GM12864 (cell line): ENCODE results near the gene PATE3.

Source experiments
- DNase-seq: peaks from one replicate; pipeline ENCODE4 v3.0.0-alpha.2; 2011; ENCODE audit warnings: low read depth
- H3K4me3 ChIP-seq: 2 replicates; pipeline ENCODE4 v1.5.1; 2011; ENCODE audit warnings: mild to moderate bottlenecking, low read depth, low read length, control low read depth
- TF ChIP-seq, protein P1 (sequence below): IDR thresholded peaks from 2 replicates; pipeline ENCODE4 v1.5.1; 2011; ENCODE audit warnings: low read depth, mild to moderate bottlenecking, moderate library complexity, low read length, control low read depth, inconsistent platforms; ENCODE audit errors: missing control alignments

The PATE3 gene

DNA sequence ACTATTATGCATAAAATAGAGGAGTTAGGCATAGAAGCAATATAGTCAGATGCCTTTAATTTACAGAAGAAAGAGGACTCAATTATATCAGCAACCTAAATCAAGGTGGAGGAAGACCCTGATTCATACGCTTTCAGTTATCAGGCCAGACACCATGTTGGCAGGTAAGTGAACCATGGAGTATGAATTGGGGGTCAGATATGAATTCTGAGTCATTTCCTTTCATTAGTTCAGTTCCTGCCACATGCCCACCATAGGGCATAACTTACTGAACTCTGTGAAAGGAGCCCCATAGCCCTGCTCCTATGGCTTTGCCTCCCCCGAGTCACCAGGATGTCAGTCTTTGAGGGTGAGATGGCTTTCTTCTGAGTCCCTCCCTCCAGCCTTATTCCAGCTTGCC is 24.4 kb upstream of the PATE3 start:
- TF ChIP-seq, protein P1, sequence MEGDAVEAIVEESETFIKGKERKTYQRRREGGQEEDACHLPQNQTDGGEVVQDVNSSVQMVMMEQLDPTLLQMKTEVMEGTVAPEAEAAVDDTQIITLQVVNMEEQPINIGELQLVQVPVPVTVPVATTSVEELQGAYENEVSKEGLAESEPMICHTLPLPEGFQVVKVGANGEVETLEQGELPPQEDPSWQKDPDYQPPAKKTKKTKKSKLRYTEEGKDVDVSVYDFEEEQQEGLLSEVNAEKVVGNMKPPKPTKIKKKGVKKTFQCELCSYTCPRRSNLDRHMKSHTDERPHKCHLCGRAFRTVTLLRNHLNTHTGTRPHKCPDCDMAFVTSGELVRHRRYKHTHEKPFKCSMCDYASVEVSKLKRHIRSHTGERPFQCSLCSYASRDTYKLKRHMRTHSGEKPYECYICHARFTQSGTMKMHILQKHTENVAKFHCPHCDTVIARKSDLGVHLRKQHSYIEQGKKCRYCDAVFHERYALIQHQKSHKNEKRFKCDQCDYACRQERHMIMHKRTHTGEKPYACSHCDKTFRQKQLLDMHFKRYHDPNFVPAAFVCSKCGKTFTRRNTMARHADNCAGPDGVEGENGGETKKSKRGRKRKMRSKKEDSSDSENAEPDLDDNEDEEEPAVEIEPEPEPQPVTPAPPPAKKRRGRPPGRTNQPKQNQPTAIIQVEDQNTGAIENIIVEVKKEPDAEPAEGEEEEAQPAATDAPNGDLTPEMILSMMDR = no peak
- H3K4me3 ChIP-seq = no peak overlapping the region
- no peak for DNase-seq

DNA sequence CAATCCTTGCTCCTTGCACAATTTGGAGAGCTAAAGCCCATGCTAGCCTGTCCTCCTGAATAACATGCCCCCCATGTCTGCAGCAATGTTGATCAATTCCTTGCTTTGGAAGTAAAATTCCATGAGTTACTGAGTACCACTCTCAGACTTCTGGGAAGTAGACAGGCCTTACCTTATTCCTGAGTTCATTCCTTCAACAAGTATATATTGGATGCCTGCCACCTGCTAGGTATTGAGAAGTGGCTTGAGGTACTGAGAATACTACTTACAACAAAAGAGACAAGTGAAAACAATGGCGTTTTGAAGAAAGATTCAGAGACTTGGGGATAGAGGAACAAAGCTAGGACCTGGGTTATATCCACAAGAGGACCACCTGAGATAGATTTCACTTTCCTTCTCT is 21.7 kb upstream of the PATE3 start:
- TF ChIP-seq, protein P1 = no peak
- DNase-seq = no peak
- no peak overlapping the region for H3K4me3 ChIP-seq

DNA sequence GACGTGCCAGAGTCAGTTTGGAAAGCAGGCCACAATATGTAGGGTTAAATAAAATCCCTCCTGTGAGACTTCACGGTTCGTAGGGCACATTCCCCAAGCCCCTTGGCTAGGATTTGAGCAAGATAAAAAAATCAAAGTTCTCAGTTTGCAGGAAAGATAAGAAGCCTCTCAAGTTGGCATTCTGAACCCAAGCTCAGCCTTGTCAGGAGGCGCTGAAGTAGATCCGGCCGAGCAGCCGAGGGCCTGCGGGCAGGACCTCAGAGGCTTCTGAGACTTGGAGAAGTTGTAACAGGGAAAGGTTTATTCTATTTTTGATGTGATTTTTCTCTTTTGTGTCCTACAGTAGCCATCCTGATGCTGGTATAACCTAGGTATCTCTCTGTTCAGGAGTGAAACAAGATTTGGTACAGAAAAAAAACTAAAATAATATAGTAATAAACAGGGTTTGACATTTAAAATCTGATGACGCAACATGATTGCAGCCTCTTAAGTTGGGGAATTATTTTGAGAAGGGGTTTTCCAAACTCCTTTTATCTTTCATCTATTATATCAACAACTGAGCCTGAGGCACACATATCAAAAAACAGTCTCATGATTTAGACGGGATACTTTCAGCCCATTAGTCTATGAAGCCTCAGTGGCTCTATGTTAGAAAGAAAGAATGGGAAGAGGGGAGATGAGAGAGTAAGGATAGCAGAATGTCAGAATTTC is 19.4 kb upstream of the PATE3 start:
- TF ChIP-seq, protein P1 = no peak
- DNase-seq = no peak
- no peak overlapping the region for H3K4me3 ChIP-seq

DNA sequence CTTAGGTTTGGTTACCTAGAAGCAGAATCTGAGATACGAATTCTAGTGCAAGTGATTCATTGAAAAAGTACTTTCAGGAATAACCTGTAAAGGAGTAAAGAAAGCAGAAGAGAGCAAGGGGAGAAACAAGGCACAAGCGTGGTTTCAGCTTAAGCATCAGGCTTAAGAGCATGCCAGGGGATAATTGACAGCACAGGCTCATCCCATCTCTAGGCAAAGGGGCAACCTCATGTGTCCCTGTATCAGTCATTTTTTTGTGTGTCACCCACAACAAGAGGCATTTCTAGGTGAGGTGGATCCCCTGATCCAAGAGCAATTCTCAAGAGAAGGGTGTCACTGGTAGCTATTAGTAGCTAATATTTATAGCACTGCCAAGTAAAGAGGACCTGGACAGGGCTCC is 17.3 kb upstream of the PATE3 start:
- TF ChIP-seq, protein P1 = no peak
- no peak overlapping the region for H3K4me3 ChIP-seq
- no peak for DNase-seq

DNA sequence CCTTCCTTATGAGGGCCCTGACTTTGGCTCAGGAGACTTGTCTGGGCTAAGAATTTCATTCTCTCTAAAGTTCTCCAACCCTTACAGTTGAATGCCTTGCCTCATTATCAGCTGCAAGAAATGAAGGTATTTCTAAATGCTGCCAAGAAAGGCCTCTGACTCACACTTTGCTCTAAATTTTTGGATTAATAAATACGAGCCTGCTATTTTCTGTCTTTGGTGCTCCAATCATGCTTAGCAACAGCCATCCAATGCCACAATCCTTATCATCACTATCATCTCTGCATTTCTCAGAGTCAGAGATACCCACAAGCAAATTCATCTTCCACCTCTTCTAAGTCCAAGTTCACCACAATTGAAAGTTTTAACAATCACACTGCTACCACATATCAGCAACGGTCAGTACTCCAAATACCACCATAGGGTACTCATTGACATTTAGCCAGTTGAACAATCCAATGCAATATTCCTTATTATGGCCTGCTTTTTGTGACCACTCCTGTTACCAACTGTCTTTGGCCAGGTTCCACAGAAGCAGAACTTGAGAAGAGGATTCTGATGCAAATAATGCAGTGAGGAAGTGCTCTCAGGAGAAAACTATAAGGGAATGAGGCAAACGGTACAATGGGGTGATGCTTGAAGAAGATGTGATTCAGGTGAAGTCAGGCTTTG is 15.0 kb upstream of the PATE3 start:
- TF ChIP-seq, protein P1 = no peak
- no peak for DNase-seq
- no peak overlapping the region for H3K4me3 ChIP-seq

DNA sequence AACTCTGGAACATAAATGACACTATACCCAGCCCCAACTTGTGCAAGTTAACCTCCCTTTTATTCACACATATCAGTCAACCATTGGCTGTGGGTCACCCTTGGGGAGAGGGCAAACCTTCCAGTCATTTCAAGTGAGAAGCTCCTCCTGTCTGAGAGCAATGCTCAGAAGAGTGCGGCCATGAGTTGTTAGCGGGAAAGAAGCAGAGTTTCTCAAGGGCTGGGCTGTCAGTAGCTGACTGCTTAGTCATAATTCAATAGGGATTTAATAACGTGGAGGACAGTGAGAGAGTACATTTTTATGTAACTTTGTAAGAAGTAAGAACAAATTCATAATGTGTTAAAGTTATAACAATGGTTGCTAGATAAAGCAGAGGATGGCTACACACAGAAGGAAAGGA is 14.4 kb upstream of the PATE3 start:
- TF ChIP-seq, protein P1 = no peak
- no peak for DNase-seq
- H3K4me3 ChIP-seq = no peak overlapping the region

DNA sequence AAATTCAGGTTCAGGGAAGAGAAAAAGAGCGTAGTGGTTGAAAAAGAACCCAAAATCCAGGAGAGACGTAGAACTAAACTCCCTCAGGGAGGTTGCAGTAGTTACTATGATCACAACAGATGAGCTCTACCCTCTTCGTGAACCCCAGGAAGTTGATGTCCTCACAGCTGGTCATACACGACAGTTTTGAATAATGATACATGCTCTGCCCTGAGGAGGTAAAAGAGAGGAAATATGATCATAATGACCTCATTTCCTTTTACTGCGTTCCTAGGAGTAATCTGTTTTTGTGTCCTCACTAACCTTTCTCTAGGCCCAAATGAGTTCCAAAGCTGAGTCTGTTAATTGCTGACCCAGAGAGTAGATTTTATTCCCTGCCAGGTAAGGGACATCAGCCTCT is 10.6 kb upstream of the PATE3 start:
- H3K4me3 ChIP-seq = no peak overlapping the region
- no peak for DNase-seq
- TF ChIP-seq, protein P1 = no peak
